ENCODE measurements around the gene HK1.

The HK1 gene

GRCh38 chr10:69406302-69406811 lies 128.1 kb downstream of the HK1 start:
- H3K9ac ChIP-seq (ENCODE audit: low read depth in 1 of 2, low read length in 2 of 2) = peak overlapping the region in 1 of 2 donors; percentile 16
- no peak overlapping the region for H3K4me3 ChIP-seq (ENCODE audit: low read length in 2 of 2)
- H3K27me3 ChIP-seq (ENCODE audit: control insufficient read depth in 2 of 2, insufficient read depth in 2 of 2, low read length in 2 of 2) = no peaks in the 10 kb centered on the region
- no peaks in the 10 kb centered on the region for H3K9me3 ChIP-seq (ENCODE audit: control insufficient read depth in 2 of 2, low read length in 2 of 2)
- H3K36me3 ChIP-seq (ENCODE audit: control insufficient read depth in 2 of 2, insufficient read depth in 2 of 2, low read length in 2 of 2) = peaks cover 1 to 8% of the 10 kb centered on the region in 2 donors
- peaks cover 7 to 9% of the 10 kb centered on the region in 2 donors for H3K4me1 ChIP-seq (ENCODE audit: control insufficient read depth in 2 of 2, insufficient read depth in 2 of 2, low read length in 2 of 2)
- H3K27ac ChIP-seq (ENCODE audit: low read depth in 2 of 2, low read length in 2 of 2) = peak overlapping the region; percentile 8 to 9

- H3K9me3 ChIP-seq (ENCODE audit: control insufficient read depth in 2 of 2, low read length in 2 of 2) = no peaks in the 10 kb centered on the region
- peaks cover 7 to 9% of the 10 kb centered on the region in 2 donors for H3K4me1 ChIP-seq (ENCODE audit: control insufficient read depth in 2 of 2, insufficient read depth in 2 of 2, low read length in 2 of 2)
- H3K9ac ChIP-seq (ENCODE audit: low read depth in 1 of 2, low read length in 2 of 2) = no peak overlapping the region
- H3K36me3 ChIP-seq (ENCODE audit: control insufficient read depth in 2 of 2, insufficient read depth in 2 of 2, low read length in 2 of 2) = peaks cover 0 to 3% of the 10 kb centered on the region in 2 donors
- no peak overlapping the region for H3K4me3 ChIP-seq (ENCODE audit: low read length in 2 of 2)
- H3K27me3 ChIP-seq (ENCODE audit: control insufficient read depth in 2 of 2, insufficient read depth in 2 of 2, low read length in 2 of 2) = no peaks in the 10 kb centered on the region
- H3K27ac ChIP-seq (ENCODE audit: low read depth in 2 of 2, low read length in 2 of 2) = peak overlapping the region in 1 of 2 donors; percentile 9
Observed at GRCh38 chr10:69406816-69407580, 128.7 kb downstream of the HK1 start.

GRCh38 chr10:69407621-69408301 lies 129.5 kb downstream of the HK1 start:
- H3K27ac ChIP-seq (ENCODE audit: low read depth in 2 of 2, low read length in 2 of 2) = peak overlapping the region; percentile 23 to 52

GRCh38 chr10:69408318-69409175 lies 130.3 kb downstream of the HK1 start:
- no peaks in the 10 kb centered on the region for H3K36me3 ChIP-seq (ENCODE audit: control insufficient read depth in 2 of 2, insufficient read depth in 2 of 2, low read length in 2 of 2)
- peaks cover 7 to 9% of the 10 kb centered on the region in 2 donors for H3K4me1 ChIP-seq (ENCODE audit: control insufficient read depth in 2 of 2, insufficient read depth in 2 of 2, low read length in 2 of 2)
- H3K27ac ChIP-seq (ENCODE audit: low read depth in 2 of 2, low read length in 2 of 2) = peak overlapping the region; percentile 81 to 87
- H3K9ac ChIP-seq (ENCODE audit: low read depth in 1 of 2, low read length in 2 of 2) = peak overlapping the region; percentile 56 to 63
- no peaks in the 10 kb centered on the region for H3K27me3 ChIP-seq (ENCODE audit: control insufficient read depth in 2 of 2, insufficient read depth in 2 of 2, low read length in 2 of 2)
- H3K4me3 ChIP-seq (ENCODE audit: low read length in 2 of 2) = peak overlapping the region; percentile 35 to 56
- H3K9me3 ChIP-seq (ENCODE audit: control insufficient read depth in 2 of 2, low read length in 2 of 2) = no peaks in the 10 kb centered on the region

More at GRCh38 chr10:69407621-69408301, 129.5 kb downstream of the HK1 start:
- no peaks in the 10 kb centered on the region for H3K9me3 ChIP-seq (ENCODE audit: control insufficient read depth in 2 of 2, low read length in 2 of 2)
- H3K9ac ChIP-seq (ENCODE audit: low read depth in 1 of 2, low read length in 2 of 2) = no peak overlapping the region
- H3K4me3 ChIP-seq (ENCODE audit: low read length in 2 of 2) = peak overlapping the region in 1 of 2 donors; percentile 33
- peaks cover 0 to 3% of the 10 kb centered on the region in 2 donors for H3K36me3 ChIP-seq (ENCODE audit: control insufficient read depth in 2 of 2, insufficient read depth in 2 of 2, low read length in 2 of 2)
- H3K4me1 ChIP-seq (ENCODE audit: control insufficient read depth in 2 of 2, insufficient read depth in 2 of 2, low read length in 2 of 2) = peaks cover 7 to 9% of the 10 kb centered on the region in 2 donors
- no peaks in the 10 kb centered on the region for H3K27me3 ChIP-seq (ENCODE audit: control insufficient read depth in 2 of 2, insufficient read depth in 2 of 2, low read length in 2 of 2)

- Histone ChIP-seq H3K9me3 (ENCODE audit: control insufficient read depth in 2 of 2, low read length in 2 of 2) (no peaks in the 10 kb centered on the region), H3K27me3 (ENCODE audit: control insufficient read depth in 2 of 2, insufficient read depth in 2 of 2, low read length in 2 of 2) (no peaks in the 10 kb centered on the region), H3K4me3 (ENCODE audit: low read length in 2 of 2) (peak overlapping the region; percentile 35 to 56), H3K27ac (ENCODE audit: low read depth in 2 of 2, low read length in 2 of 2) (peak overlapping the region; percentile 81 to 87), H3K4me1 (ENCODE audit: control insufficient read depth in 2 of 2, insufficient read depth in 2 of 2, low read length in 2 of 2) (peaks cover 7 to 9% of the 10 kb centered on the region in 2 donors), H3K9ac (ENCODE audit: low read depth in 1 of 2, low read length in 2 of 2) (peak overlapping the region; percentile 56 to 63), H3K36me3 (ENCODE audit: control insufficient read depth in 2 of 2, insufficient read depth in 2 of 2, low read length in 2 of 2) (no peaks in the 10 kb centered on the region)
Observed at GRCh38 chr10:69409176-69409495, 130.8 kb downstream of the HK1 start.

GRCh38 chr10:69409968-69410367 lies 131.7 kb downstream of the HK1 start:
- Histone ChIP-seq H3K4me1 (ENCODE audit: control insufficient read depth in 2 of 2, insufficient read depth in 2 of 2, low read length in 2 of 2) (peaks cover 7 to 9% of the 10 kb centered on the region in 2 donors), H3K4me3 (ENCODE audit: low read length in 2 of 2) (no peak overlapping the region), H3K36me3 (ENCODE audit: control insufficient read depth in 2 of 2, insufficient read depth in 2 of 2, low read length in 2 of 2) (no peaks in the 10 kb centered on the region), H3K9ac (ENCODE audit: low read depth in 1 of 2, low read length in 2 of 2) (no peak overlapping the region), H3K27me3 (ENCODE audit: control insufficient read depth in 2 of 2, insufficient read depth in 2 of 2, low read length in 2 of 2) (no peaks in the 10 kb centered on the region), H3K27ac (ENCODE audit: low read depth in 2 of 2, low read length in 2 of 2) (no peak overlapping the region), H3K9me3 (ENCODE audit: control insufficient read depth in 2 of 2, low read length in 2 of 2) (no peaks in the 10 kb centered on the region)

- Histone ChIP-seq H3K4me3 (ENCODE audit: low read length in 2 of 2) (no peak overlapping the region), H3K4me1 (ENCODE audit: control insufficient read depth in 2 of 2, insufficient read depth in 2 of 2, low read length in 2 of 2) (peaks cover 7 to 9% of the 10 kb centered on the region in 2 donors), H3K27ac (ENCODE audit: low read depth in 2 of 2, low read length in 2 of 2) (peak overlapping the region in 1 of 2 donors; percentile 23), H3K27me3 (ENCODE audit: control insufficient read depth in 2 of 2, insufficient read depth in 2 of 2, low read length in 2 of 2) (no peaks in the 10 kb centered on the region), H3K9ac (ENCODE audit: low read depth in 1 of 2, low read length in 2 of 2) (no peak overlapping the region), H3K36me3 (ENCODE audit: control insufficient read depth in 2 of 2, insufficient read depth in 2 of 2, low read length in 2 of 2) (no peaks in the 10 kb centered on the region), H3K9me3 (ENCODE audit: control insufficient read depth in 2 of 2, low read length in 2 of 2) (no peaks in the 10 kb centered on the region)
Observed at GRCh38 chr10:69410487-69410886, 132.2 kb downstream of the HK1 start.

- Histone ChIP-seq H3K27me3 (ENCODE audit: control insufficient read depth in 2 of 2, insufficient read depth in 2 of 2, low read length in 2 of 2) (no peaks in the 10 kb centered on the region), H3K36me3 (ENCODE audit: control insufficient read depth in 2 of 2, insufficient read depth in 2 of 2, low read length in 2 of 2) (no peaks in the 10 kb centered on the region), H3K9me3 (ENCODE audit: control insufficient read depth in 2 of 2, low read length in 2 of 2) (no peaks in the 10 kb centered on the region), H3K4me3 (ENCODE audit: low read length in 2 of 2) (no peak overlapping the region), H3K9ac (ENCODE audit: low read depth in 1 of 2, low read length in 2 of 2) (no peak overlapping the region), H3K4me1 (ENCODE audit: control insufficient read depth in 2 of 2, insufficient read depth in 2 of 2, low read length in 2 of 2) (peaks cover 4 to 9% of the 10 kb centered on the region in 2 donors), H3K27ac (ENCODE audit: low read depth in 2 of 2, low read length in 2 of 2) (peak overlapping the region in 1 of 2 donors; percentile 23)
Observed at GRCh38 chr10:69411476-69411875, 133.2 kb downstream of the HK1 start.

GRCh38 chr10:69412232-69412790 lies 134.0 kb downstream of the HK1 start:
- no peaks in the 10 kb centered on the region for H3K9me3 ChIP-seq (ENCODE audit: control insufficient read depth in 2 of 2, low read length in 2 of 2)
- H3K27ac ChIP-seq (ENCODE audit: low read depth in 2 of 2, low read length in 2 of 2) = peak overlapping the region in 1 of 2 donors; percentile 38
- H3K27me3 ChIP-seq (ENCODE audit: control insufficient read depth in 2 of 2, insufficient read depth in 2 of 2, low read length in 2 of 2) = no peaks in the 10 kb centered on the region
- no peaks in the 10 kb centered on the region for H3K36me3 ChIP-seq (ENCODE audit: control insufficient read depth in 2 of 2, insufficient read depth in 2 of 2, low read length in 2 of 2)
- H3K4me1 ChIP-seq (ENCODE audit: control insufficient read depth in 2 of 2, insufficient read depth in 2 of 2, low read length in 2 of 2) = peaks cover 4 to 10% of the 10 kb centered on the region in 2 donors
- H3K9ac ChIP-seq (ENCODE audit: low read depth in 1 of 2, low read length in 2 of 2) = no peak overlapping the region
- H3K4me3 ChIP-seq (ENCODE audit: low read length in 2 of 2) = no peak overlapping the region
